ENCODE data around the gene PKNOX2.

The PKNOX2 gene

DNA sequence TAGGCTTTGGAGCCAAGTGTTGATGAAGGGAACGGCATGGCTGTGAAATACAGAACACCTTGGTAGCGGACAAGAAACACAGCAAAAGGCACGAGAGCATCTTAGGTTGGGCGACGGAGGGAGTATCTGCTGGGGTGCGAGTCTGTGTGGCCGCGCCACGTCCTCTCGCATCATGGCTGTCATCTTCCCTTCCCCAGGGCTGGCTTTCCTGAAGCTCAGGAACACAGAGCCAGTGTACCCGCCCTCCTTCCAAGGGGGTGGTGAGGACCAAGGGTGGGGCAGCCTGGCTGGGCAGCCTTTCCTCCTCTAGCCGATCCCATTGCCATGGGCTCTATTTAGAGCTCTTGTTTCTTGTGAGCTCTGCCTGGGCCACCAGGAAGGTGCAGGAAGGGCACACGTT lies 177.1 kb downstream of the PKNOX2 start:
- no peak overlapping the region for H3K4me2 ChIP-seq (ENCODE audit: low read length)
- no peaks in the 10 kb centered on the region for H3K4me1 ChIP-seq (ENCODE audit: control insufficient read depth, low read length)
- H3K9me2 ChIP-seq (replicated peaks; ENCODE audit: control insufficient read depth, low read length) = no peaks in the 10 kb centered on the region
- no peaks in the 10 kb centered on the region for H3F3A ChIP-seq (ENCODE audit: control insufficient read depth, insufficient read depth)
- 0 out of 2 replicates have a peak, but pooled peaks cover 3% of the 10 kb centered on the region for H3K27me3 ChIP-seq (ENCODE audit: control insufficient read depth, low read length)
- no peak overlapping the region for H3K4me3 ChIP-seq (ENCODE audit: low read length)
- no peaks in the 10 kb centered on the region for H3K36me3 ChIP-seq (ENCODE audit: control insufficient read depth, low read length)
- no peak for TF ChIP-seq EZH2phosphoT487 (IDR thresholded peaks at IDR 0.05; ENCODE audit: borderline replicate concordance, low read length)
- TF ChIP-seq, protein P1, sequence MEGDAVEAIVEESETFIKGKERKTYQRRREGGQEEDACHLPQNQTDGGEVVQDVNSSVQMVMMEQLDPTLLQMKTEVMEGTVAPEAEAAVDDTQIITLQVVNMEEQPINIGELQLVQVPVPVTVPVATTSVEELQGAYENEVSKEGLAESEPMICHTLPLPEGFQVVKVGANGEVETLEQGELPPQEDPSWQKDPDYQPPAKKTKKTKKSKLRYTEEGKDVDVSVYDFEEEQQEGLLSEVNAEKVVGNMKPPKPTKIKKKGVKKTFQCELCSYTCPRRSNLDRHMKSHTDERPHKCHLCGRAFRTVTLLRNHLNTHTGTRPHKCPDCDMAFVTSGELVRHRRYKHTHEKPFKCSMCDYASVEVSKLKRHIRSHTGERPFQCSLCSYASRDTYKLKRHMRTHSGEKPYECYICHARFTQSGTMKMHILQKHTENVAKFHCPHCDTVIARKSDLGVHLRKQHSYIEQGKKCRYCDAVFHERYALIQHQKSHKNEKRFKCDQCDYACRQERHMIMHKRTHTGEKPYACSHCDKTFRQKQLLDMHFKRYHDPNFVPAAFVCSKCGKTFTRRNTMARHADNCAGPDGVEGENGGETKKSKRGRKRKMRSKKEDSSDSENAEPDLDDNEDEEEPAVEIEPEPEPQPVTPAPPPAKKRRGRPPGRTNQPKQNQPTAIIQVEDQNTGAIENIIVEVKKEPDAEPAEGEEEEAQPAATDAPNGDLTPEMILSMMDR (IDR thresholded peaks at IDR 0.05; ENCODE audit: low read depth, low read length, poor library complexity, severe bottlenecking) = no peak
- H3K27ac ChIP-seq (ENCODE audit: low read depth, low read length) = no peak overlapping the region
- H3K9me3 ChIP-seq (ENCODE audit: control insufficient read depth, insufficient read depth, low read length) = no peaks in the 10 kb centered on the region
- no peaks in the 10 kb centered on the region for H3K79me2 ChIP-seq (ENCODE audit: control insufficient read depth, low read length)
- H4K20me1 ChIP-seq (ENCODE audit: control insufficient read depth, insufficient read depth, low read depth, low read length) = no peaks in the 10 kb centered on the region

DNA sequence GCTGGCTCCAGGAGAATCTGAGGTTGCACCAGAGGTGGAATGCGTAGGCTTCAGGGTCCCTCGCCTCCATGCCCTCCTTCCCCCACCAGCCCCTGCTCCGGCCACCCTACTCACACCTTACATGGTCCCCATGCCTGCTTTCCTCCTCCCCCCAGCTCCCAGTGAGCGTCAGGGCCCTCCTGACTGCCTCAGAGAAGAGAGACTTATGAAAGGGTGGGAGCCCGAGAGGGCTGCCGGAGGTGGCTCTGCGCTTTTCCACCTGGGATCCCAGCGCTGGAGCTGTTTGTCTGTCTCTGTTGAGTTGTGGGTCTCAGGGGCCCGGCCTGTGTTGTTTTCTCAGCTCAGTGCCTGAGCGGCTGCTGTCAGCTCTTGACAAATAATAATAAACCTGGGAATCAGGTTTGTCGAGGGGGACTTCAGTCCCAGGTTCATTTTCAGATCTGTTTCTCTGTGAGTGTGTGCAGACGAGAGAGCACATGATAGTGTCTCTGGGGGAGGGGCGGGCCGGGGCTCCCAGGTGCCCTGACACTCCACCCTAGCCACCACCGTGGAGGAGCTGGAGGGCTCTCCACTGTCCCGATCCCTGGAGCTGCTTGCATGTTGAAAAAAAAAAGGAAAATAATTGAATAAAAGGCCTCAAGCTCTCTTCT lies 177.9 kb downstream of the PKNOX2 start:
- Histone ChIP-seq H3K4me3 (ENCODE audit: low read length) (no peak overlapping the region), H3F3A (ENCODE audit: control insufficient read depth, insufficient read depth) (no peaks in the 10 kb centered on the region), H3K27me3 (ENCODE audit: control insufficient read depth, low read length) (no peaks in the 10 kb centered on the region), H3K4me2 (ENCODE audit: low read length) (no peak overlapping the region), H3K79me2 (ENCODE audit: control insufficient read depth, low read length) (no peaks in the 10 kb centered on the region), H3K36me3 (ENCODE audit: control insufficient read depth, low read length) (no peaks in the 10 kb centered on the region), H4K20me1 (ENCODE audit: control insufficient read depth, insufficient read depth, low read depth, low read length) (no peaks in the 10 kb centered on the region), H3K27ac (ENCODE audit: low read depth, low read length) (no peak overlapping the region), H3K4me1 (ENCODE audit: control insufficient read depth, low read length) (no peaks in the 10 kb centered on the region), H3K9me2 (replicated peaks; ENCODE audit: control insufficient read depth, low read length) (no peaks in the 10 kb centered on the region), H3K9me3 (ENCODE audit: control insufficient read depth, insufficient read depth, low read length) (no peaks in the 10 kb centered on the region)
- TF ChIP-seq, protein P1 (IDR thresholded peaks at IDR 0.05; ENCODE audit: low read depth, low read length, poor library complexity, severe bottlenecking) = no peak
- TF ChIP-seq EZH2phosphoT487 (IDR thresholded peaks at IDR 0.05; ENCODE audit: borderline replicate concordance, low read length) = no peak

DNA sequence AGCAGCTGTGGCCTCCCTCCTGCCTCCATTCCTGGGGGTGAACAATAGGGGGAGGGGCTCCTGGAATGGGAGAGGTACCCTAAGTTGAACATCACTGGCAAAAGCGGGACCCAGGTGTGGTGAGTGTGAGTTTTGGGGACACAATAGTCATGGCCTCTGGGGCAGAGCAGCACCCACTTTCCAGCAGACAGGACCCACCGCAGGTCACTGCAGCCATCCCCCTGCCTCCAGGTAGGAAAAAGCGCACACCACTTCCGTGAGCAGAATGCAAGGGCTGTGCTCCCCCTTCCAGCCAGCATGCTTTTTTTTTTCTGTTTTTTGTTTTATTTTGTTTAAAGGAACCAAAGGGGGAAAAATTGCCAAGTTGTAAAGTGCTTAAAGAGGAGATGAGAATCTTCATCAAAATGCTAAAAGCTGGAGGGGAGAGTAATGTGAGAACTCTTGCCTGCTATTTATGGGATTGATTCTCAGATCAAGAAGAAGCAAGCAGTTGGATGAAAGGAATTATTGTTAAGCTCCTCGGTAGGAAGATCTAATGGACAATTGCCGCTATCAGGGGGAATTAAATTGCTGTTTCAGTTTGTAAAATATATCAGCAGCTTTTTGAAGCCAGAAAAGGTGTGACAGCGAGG lies 178.7 kb downstream of the PKNOX2 start:
- Histone ChIP-seq H3K4me1 (ENCODE audit: control insufficient read depth, low read length) (no peaks in the 10 kb centered on the region), H3F3A (ENCODE audit: control insufficient read depth, insufficient read depth) (no peaks in the 10 kb centered on the region), H3K4me3 (ENCODE audit: low read length) (no peak overlapping the region), H3K27ac (ENCODE audit: low read depth, low read length) (no peak overlapping the region), H4K20me1 (ENCODE audit: control insufficient read depth, insufficient read depth, low read depth, low read length) (no peaks in the 10 kb centered on the region; the same call in 1 of the 2 replicates), H3K79me2 (ENCODE audit: control insufficient read depth, low read length) (no peaks in the 10 kb centered on the region), H3K36me3 (ENCODE audit: control insufficient read depth, low read length) (no peaks in the 10 kb centered on the region), H3K9me3 (ENCODE audit: control insufficient read depth, insufficient read depth, low read length) (no peaks in the 10 kb centered on the region), H3K4me2 (ENCODE audit: low read length) (no peak overlapping the region), H3K27me3 (ENCODE audit: control insufficient read depth, low read length) (no peaks in the 10 kb centered on the region), H3K9me2 (replicated peaks; ENCODE audit: control insufficient read depth, low read length) (no peaks in the 10 kb centered on the region)
- TF ChIP-seq, protein P1 (IDR thresholded peaks at IDR 0.05; ENCODE audit: low read depth, low read length, poor library complexity, severe bottlenecking) = no peak
- TF ChIP-seq EZH2phosphoT487 (IDR thresholded peaks at IDR 0.05; ENCODE audit: borderline replicate concordance, low read length) = no peak

Measured in DOHH2 (cell line).